NCI-H2107 (cell line): ENCODE data around the gene SHH.

ENCODE experiments used
- DNase-seq: peaks from one replicate; lab custom pipeline; 2025; lab: John Stamatoyannopoulos, UW

SHH gene

DNA sequence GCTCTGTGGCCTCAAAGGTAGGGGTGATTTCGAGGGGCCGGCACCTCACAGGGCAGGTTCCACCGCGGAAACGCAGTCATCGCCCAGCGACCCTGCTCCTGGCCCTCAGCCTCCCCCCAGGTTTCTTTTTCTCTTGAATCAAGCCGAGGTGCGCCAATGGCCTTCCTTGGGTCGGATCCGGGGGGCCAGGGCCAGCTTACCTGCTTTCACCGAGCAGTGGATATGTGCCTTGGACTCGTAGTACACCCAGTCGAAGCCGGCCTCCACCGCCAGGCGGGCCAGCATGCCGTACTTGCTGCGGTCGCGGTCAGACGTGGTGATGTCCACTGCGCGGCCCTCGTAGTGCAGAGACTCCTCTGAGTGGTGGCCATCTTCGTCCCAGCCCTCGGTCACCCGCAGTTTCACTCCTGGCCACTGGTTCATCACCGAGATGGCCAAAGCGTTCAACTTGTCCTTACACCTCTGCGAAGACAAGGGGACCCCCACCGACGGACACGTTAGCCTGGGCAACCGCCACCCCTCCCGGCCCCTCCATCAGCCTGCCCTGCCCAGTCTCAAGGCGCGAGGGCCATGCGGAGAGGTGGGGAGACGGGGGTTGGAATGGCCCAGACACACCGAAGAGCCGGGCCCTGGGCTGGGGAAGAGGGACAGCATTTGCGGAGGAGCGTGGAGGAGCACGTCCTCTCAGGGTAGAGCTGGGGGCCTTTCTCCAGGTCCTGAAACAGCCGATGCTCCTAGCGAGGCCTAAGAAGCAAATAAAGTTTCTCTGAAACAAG, 6.0 kb downstream of the SHH start:
- DNase-seq = no peak

DNA sequence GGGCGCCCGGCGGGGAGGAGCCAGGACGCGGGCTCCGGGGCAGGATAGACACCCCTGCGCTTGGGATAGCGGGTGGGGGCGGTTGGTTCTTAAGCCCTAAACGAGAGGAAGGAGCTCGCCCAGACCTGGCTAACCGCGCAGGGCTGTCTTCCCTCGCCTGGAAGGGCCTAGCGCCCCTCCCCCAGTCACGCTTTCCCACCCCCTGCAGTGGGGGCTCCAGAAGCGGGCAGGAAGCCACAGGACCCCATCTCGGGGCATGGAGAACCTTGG, 6.5 kb downstream of the SHH start:
- no peak for DNase-seq

DNA sequence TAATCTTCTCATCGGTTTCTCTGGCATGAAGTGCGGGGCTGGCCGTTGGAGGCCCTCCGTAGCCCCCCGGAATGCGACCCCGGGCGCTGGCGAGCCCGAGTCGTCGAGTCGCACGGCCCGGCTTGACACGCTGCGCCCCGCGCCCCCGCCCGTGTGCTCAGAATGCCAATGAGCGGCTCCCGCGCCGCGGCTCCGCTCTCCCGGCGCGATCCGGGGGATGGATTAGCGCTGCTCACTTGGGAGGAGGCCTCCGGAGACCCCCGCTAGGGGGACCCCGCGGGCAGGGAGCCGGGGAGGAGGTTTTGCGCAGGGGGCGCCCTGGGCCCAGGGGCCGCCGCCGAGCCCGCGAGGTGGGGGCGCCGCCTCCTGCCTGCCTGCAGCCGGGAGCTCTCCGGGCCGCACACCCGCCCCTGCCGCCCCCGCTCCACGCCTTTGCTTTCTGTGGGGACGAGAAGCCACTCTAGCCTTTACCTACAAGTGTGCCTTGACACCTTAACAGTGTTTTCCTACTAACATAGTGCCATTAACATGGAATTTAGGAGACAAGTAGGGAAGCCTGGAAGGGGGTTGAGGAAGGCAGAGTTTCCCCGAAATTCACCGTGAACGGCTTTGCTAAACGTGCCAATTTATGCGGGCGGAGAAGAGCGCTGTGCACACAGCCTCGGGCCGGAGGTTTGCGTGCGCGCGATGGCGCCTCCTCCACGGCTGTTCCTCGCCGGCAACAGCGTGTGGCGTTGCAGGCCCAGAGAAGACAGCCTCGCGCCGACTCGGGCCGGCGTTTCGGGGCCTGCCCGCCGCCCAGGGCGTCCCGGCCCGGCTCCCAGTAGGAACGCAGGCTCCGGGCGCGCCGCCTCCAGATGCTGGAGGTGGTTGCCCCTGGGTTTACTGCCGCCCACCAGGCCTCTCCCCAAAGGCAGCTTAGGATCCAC, 7.1 kb downstream of the SHH start:
- DNase-seq = no peak

DNA sequence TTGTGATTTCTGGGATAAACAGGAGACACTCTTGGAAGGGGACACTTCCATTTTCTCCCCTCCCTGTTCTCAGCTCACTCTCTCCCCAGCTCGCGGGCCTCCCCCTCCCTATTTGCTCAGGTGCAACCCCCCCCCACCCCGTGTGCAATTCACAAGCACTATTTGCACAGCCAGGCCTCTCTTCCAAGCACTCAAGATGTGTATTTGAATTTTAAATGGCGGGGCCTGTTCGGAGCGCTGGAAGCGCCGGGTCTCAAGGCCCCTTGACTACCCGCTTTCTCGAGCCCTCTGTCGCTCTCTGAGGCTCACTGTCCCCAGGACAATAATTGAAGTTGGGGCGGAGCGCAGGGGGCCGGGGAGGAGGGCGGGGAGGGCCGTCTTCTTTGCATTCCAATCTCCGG, 7.8 kb downstream of the SHH start:
- DNase-seq = no peak

DNA sequence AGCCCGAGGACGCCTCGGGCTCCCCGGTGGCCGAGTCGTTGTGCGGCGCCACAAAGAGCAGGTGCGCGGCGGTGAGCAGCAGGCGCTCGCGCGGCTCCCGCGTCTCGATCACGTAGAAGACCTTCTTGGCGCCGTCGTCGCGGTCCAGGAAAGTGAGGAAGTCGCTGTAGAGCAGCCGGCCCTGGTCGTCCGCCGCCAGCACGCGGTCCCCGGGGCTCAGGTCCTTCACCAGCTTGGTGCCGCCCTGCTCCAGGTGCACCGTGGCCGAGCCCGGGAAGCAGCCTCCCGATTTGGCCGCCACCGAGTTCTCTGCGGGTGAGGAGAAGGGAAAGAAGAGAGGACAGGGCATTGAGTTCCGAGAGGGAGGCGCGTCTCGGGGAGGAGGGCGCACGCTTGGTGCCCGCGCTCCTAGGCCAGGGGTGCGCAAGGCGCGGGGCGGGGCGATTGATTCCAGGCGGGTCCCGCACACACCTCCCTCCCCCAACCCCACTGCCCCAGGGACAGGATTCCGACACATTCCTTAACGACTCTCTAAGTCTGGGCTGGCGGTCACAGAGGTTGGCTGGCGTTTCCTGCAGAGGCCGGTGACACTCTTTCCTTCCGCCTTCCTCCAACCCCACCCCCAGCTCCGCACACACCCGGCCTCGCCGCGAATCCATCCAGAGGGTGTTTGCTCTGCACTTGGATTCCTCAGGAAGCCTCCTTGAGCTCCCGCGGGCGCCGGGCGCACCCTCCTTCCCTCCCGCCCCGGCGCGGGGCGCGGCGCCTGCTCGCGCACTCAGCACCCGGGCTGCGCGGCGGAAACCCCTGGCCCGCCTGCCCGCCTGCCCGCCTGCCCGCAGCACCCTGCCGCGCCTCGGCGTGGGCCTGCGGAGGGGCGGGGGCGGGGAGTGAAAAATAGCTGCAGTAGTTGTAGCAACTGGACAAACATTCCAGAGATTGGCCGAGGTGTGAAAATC, 8.6 kb downstream of the SHH start:
- DNase-seq = no peak

DNA sequence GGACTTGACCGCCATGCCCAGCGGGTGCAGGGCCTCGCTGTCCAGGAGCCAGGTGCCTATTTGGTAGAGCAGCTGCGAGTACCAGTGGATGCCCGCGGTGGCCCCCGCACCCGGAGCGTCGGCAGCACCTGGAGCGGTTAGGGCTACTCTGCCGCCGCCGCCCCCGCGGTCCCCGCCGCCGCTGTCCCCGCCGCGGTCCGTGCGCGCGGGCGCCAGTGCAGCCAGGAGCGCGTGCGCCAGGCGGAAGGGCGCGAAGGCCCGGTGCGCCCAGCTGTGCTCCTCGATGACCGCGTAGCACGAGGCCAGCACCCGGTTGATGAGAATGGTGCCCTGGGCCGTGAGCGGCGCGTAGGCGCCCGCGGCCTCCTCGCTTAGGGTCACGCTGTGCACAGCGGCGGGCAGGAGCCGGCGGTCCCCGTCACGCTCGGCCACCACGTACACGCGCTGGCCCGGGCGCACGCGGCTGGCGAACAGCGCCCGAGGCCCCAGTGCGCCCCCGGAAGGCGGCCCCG, 9.3 kb downstream of the SHH start:
- no peak for DNase-seq

DNA sequence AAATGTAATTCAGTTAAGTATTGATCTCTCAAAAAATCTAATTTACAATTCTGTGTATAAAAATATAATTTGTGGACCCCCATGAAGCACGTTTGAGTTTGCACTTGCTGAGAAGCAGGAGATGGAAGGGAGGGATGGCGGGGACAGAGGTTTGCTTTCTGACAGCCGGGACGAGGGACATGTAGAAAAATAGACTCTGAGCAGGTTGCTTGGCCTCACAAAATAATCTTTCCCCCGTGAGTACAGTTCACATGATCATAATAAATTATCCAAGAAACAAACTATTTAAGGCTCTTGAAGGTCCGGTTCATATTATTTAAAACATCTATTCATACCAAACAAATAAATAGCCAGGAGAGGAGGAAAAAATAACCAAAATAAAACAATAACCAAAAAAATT, 10.0 kb downstream of the SHH start:
- DNase-seq = no peak

DNA sequence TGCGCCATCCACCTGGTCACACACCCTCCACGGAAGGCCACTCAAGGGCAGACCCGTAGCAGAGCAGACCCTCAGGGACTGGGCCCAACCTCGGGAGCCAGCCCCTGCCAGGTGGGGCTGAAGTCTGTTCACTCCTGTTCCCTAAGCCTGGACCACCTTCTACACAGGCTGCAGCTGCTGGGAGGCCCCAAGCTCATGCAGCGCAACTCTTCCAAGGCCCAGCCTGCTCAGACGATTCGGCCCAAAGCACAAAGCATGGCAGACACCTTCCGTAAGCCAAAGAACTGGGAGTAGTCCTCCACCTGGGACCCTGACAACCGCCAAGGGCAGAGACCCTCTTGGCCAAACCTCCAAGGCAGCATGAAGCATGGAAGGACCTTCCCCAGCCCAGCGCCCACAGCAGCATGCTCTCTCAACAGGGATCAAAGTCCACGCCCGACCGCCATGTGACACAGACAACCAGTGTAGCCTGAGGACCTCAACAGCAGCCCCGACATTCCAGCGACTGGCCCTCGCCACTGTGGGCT, 11.5 kb downstream of the SHH start:
- no peak for DNase-seq

DNA sequence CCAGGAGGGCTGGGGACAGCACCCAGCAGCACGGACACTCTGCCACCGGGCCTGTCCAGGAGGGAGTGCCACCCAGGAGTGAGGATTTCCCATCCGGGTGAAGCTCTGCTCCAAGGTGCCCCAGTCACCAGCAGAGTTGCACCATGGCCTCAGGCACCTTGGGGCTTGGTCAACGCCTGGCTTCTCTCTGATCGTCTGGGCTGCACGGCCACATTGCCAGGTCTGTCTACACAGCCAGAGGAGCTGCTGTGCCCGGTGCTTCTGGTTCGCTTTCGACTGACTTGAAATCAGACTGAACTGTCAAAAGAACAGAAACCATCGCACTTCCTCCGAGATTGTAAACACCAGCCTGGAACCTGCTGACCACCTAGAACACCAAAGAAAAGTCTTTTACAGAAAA, 12.0 kb downstream of the SHH start:
- no peak for DNase-seq

DNA sequence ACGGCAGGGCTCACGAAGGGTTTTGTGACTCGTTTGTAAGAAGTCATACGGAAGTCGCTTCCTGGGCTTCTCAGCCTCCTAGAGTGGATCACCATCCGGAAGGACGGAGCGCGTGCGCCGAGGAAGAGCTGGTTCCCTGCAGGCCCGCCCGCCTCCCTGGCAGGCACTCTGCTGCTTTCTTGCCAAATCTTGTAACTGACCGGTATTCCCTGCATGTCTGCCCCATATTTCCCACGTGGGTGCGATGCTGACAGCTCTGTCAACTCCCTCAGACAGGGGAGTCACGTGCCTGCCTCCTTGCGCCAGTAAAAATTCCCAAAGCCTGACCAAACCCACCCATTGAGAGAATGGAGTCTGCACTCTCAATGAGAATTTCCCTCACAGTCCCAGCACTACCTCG, 12.7 kb downstream of the SHH start:
- DNase-seq = no peak

DNA sequence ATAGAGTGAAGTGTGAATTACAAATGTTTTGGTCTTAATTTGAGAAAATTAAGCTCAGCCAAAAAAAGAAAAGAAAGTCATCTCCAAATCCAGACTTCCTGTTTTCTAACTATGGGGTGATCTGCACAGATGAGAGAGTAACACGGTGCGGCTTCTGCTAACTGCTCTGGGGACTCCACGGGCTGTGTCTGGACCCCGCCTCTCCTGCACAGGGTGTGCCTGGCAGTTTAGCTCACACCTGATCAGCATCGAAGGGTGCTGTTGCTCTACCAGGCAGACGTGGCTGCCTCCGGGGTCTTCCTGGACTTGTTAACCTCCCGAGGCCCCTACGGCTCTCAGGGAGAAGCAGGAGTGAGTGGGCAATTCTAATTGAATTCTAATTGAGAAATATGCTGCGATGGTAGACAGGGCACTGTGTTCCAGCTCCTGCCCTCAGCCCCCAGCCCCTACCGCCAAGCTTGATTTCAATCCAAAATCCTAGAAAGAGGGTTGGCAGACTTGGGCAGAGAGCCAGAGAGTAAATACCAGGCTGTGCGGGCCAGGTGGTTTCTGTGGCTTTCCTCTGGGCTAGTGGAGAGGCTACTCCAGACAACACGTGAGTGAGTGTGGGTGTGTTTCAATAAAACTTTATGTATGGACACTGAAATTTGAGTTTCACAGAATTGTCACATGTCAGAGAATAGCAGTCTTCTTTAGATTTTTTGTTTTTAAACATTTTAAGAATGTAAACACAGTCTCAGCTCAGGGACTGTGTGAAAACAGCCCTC, 13.4 kb downstream of the SHH start:
- DNase-seq = no peak

DNA sequence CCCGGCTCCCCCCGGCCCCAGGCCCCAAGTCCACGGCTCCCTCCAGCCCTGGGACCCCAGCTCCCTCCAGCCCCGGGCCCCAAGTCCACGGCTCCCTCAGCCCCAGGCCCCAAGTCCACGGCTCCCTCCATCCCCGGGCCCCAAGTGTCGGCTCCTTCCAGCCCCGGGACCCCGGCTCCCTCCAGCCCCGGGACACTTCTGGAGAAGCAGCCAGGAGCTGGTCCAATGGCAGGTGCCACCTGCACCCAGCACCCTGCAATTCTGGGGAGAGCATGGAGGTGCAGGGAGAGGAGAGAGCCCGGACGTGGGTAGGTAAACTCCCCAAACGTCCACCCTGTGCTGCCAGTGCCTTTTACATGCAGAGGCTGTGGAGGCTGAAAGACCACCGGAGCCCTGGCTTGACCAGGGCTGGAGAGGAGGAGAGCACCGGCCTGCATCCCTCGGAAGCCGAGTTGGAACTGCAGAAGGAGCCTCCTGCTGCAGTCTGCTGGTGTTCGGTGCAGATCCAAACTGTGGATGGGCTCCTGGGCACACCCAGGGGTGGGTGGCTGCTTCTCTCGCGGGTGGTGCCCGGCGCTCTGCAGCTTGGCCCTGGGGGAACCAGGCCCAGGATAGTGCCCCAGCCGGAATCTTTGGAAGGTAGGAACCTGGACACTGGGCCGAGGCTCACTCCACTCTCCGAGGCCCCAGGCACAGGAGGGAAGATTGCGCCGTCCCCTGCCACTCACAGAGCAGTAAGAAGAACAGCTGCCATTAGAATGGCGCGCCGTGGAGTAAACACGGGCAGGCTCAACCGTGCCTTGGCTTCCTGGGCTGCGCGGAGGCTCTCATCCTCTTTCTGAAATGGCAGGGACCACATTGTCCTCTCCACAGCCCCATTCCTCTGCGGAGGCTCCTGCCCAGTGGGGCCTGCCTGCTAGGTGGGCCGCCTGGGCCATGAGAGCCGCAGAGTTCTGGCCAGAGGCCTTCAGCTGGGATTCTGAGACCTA, 14.7 kb downstream of the SHH start:
- no peak for DNase-seq

DNA sequence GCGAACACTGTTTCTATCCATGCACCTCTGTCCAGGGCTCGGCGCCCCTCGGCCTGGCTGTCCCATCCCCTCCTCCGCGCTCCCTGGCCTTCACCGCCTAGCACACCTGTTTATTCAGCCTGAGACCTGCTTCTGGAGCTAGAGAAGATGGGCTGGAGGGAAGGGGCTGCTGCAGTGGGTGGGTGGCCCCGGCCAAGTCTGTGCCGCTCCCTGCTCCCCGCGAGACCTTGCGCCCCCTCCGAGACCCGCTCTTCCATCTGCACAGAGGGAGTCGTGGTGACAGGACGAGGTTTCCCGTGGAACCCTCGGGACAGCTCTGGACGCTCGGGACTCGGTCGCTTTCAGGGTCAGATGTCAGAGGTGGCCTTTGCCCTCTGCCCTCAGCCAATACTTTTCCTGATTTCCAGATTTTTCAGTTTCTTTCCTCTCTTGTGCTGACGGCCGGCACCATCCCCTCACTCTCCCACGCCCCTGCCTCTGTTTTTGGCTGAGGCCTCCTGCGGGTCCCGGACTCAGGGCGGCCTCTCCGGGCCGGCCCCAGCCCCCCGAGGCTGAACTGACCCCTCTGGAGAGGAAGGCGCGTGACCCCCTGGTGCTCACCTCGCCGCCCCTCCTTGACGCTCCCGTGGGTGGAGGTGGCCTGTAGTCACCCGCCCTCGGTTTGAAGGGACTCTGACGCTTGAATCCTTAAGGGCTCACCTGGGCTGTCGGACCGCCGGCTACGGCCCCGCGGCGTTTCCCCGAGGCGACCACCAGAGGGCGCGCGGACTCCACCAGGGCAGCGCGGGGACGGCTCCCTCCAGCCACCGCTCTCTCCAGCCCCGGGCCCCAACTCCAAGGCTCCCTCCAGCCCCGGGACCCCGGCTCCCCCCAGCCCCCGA, 15.6 kb downstream of the SHH start:
- no peak for DNase-seq

DNA sequence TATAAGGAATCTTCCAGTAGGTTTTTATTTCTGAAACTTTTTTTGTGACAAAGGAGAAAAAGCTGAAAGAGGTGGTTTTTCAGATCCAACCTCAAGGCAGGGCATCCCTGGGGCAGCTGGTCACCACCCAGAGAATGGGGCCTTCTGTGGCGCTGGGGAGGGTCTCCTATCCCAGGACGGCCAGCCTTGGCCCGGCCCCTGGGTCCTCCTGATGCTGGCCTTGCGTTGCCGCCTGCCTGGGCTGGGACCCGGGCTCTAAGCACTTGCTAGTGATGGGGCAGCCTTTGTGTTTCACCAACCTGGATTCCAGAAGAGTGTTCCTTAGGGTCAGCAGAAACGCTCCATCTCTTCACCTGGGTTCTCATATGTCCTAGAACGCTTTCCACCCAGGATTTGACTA, 16.3 kb downstream of the SHH start:
- no peak for DNase-seq

DNA sequence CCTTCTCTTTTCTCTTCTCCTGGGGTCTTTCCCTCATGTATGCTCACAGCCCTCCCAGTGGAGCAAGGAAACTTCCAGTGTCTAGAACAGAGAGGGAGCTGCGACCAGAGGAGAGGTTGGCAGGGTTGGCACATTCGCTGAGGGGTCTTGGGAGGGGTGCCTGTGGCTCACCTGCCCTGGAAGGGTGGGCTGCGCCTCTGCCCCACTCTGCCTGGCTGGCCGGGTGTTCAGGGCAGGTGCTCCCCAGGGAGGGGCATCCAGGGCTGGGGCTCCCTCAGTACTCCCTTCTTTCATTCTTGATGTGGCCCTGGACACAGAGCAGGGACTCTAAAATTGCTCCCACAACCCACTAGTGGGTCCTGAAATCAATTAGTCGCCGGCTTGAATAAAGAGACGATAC, 16.9 kb downstream of the SHH start:
- DNase-seq = no peak

DNA sequence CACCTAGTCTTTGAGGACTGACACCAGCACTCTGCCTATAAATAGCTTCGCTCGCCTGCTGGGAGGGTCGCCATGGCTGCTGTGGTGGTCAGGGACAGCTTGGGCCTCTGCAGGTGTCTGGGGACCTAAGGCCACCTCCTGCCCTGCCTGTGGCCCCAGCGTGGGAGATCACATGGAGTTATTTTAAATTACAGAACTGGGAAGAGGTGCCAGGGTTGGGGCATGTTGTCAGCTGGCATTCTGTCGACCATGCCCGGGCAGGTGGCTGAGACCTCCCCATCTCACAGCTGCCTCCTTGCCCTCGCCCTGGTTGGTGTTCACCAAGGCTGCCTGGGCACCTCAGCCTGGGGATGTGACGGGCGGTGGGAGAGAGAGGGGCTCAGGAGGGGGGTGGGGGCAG, 18.1 kb downstream of the SHH start:
- no peak for DNase-seq

DNA sequence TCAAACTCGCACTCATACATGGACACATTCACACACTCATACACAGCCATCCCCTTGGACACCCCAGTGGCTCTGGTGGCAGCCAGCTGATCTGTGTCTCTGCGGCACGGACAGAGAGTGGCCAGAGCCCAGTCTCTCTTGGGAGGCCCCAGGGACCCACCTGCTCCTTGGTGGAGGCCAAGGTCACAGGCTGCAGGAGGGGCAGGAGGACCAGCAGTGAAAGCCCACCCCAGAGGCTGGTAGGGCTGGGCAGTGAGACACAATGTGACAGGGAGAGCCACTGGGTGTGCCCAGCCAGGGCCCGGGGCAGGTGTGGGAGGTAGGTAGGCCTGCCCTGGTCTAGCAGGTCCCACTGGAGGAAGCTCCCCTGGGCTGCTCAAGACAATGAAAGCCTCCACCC, 18.5 kb downstream of the SHH start:
- DNase-seq = no peak

DNA sequence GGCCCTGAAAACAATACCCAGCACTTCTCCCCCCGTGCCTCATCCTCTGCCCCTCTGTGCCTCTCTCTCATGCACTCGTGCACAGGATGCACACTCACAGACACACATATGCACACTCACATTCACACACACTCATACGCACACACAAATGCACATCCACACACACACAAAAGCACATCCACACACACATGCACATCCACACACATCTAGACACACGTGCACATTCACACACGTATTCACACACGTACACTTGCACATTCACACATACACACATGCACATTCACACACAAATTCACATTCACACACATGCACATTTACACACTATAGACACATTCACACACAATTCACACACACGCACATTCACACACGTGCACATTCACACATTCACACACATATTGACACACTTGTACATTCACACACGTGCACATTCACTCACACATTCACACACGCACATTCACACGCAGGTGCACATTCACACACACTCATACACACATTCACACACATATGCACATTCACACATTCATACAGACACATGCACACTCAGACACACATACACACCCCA, 19.2 kb downstream of the SHH start:
- no peak for DNase-seq
